NB4 (cell line): ENCODE data around the gene GINS2.

Source experiments
- DNase-seq: peaks from one replicate; pipeline ENCODE4 v3.0.0; 2010; ENCODE audit warnings: low read depth
- H3K4me3 ChIP-seq: one replicate; pipeline ENCODE4 v1.5.1; 2011; ENCODE audit warnings: mild to moderate bottlenecking, low read depth, low read length, moderate library complexity
- MYC ChIP-seq: IDR thresholded peaks from 2 replicates; pipeline ENCODE4 v1.6.1; 2011; ENCODE audit warnings: low read depth, low read length
- POLR2A ChIP-seq: IDR thresholded peaks from 2 replicates; pipeline ENCODE4 v1.6.1; 2011; ENCODE audit warnings: mild to moderate bottlenecking; ENCODE audit not compliant: insufficient read length; ENCODE audit errors: extremely low read depth
- TF ChIP-seq, protein P1 (sequence below): IDR thresholded peaks from one replicate; pipeline ENCODE4 v1.5.1; 2012; ENCODE audit warnings: low read depth, low read length
- TF ChIP-seq, protein P2 (sequence below): IDR thresholded peaks from 2 replicates; pipeline ENCODE4 v1.6.1; 2011; ENCODE audit warnings: low read depth, low read length

The GINS2 gene

DNA sequence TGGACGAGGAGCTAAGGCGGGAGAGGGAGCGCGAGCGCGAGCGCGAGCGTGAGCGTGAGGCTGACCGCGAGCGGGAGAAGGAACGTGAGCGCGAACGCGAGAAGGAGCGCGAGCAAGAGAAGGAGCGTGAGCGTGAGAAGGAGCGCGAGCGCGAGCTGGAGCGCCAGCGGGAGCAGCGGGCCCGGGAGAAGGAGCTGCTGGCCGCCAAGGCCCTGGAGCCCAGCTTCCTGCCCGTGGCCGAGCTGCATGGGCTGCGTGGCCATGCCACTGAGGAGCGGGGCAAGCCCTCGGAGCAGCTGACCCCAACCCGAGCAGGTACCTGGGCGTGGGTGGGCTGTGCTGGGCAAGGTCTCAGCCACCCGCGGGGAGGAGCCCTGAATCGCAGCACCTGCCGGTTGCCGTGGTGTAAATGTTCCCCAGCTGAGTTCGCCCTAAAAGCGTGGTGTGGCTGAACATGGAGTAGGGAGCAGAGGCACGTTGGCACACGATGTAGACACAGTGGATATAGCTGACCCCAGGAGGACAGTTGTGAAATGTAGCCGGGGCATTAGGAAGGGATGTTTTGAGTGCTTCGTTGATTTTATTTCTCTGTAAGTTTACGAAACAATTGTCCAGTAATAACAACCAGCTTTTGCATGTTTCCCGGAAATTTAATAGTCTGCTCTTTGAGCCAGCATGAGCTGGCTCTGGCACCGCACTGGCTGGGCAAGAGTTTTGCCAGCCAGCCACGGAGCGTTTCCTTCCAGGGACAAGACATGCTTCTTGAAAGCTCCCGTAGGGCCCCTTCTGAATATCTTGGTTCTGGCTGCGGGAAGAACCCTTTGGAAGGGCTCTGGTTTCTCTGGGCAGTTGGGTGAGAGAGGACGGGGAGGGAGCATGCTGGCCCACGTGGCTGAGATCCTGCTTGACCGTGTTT, 32.1 kb downstream of the GINS2 start:
- TF ChIP-seq MYC (no peak), POLR2A (no peak)
- TF ChIP-seq, protein P1, sequence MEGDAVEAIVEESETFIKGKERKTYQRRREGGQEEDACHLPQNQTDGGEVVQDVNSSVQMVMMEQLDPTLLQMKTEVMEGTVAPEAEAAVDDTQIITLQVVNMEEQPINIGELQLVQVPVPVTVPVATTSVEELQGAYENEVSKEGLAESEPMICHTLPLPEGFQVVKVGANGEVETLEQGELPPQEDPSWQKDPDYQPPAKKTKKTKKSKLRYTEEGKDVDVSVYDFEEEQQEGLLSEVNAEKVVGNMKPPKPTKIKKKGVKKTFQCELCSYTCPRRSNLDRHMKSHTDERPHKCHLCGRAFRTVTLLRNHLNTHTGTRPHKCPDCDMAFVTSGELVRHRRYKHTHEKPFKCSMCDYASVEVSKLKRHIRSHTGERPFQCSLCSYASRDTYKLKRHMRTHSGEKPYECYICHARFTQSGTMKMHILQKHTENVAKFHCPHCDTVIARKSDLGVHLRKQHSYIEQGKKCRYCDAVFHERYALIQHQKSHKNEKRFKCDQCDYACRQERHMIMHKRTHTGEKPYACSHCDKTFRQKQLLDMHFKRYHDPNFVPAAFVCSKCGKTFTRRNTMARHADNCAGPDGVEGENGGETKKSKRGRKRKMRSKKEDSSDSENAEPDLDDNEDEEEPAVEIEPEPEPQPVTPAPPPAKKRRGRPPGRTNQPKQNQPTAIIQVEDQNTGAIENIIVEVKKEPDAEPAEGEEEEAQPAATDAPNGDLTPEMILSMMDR = no peak
- TF ChIP-seq, protein P2, sequence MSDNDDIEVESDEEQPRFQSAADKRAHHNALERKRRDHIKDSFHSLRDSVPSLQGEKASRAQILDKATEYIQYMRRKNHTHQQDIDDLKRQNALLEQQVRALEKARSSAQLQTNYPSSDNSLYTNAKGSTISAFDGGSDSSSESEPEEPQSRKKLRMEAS = no peak
- no peak for DNase-seq
- no peak overlapping the region for H3K4me3 ChIP-seq

DNA sequence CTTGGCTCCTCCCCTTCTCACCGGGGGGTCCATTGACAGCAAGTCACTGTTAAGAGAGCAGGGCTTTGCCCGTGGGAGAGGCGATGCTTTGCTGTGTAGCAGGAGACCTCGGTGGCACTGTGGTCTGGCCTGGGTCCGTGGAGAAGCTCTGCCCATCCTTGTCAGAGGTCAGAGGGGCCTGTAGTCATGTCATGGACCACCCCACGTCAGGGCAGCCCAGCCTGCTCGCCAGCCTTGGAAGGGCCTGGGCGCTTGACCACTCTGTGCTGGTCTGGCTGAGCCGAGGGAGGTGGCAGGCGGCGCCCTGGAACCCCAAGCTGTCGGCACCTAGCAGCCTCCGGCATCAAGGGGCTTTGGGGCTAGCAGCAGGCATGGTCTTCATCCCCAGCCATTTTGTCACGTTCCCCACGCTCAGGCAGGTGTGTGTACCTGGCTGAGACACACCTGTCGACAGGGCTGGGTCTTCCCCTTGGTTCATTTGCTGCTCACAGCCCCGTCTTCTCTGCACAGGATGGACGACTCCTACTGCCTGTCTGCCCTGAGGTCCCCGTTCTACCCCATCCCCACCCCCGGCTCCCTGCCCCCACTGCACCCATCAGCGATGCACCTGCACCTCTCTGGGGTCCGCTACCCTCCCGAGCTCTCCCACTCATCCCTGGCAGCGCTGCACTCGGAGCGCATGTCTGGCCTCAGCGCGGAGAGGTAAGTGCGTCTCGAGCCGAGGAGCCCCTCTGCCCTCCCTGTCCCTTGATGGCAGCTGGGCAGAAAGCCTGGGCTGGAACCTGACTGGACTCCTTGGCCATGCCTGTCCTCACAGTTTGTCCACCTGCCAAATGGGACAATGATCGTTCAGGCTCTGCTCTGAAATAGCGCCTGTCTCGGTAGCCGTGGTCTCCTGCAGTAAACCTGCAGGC, 33.3 kb downstream of the GINS2 start:
- H3K4me3 ChIP-seq = no peak overlapping the region
- TF ChIP-seq POLR2A (no peak), MYC (no peak)
- TF ChIP-seq, protein P1 = no peak
- TF ChIP-seq, protein P2 = no peak
- DNase-seq = peak; percentile 32

DNA sequence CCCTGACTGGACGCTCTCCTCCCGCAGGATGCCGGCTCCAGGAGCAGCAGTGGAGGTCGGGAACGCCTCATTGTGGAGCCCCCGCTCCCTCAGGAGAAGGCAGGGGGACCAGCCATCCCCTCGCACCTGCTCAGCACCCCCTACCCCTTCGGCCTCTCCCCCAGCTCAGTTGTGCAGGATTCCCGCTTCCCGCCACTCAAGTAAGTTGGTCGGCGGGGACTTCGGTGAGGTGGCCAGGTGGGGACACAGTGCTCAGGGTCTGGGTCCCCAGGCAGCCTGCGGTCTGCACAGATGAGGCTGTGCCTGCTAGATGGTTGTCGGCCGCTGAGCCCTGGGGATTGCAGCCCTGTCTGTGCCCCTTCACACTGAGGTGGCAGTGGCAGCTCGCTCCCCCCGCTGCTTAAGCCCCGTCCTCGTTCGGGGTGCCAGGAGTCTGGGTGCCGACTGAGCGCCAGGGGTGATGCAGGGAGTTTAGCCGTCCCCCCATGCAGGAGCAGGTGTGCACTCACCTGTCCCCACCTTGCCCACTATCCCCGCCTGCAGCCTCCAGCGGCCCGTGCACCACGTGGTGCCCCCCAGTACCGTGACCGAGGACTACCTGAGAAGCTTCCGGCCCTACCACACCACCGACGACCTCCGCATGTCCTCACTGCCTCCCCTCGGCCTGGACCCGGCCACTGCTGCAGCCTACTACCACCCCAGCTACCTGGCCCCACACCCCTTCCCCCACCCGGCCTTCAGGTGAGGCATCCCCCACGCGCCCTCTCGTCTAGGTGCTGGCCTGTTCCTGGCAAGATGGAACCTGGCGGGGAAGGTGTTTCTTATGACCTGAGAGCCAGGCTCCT, 34.3 kb downstream of the GINS2 start:
- TF ChIP-seq, protein P2 = no peak
- TF ChIP-seq, protein P1 = no peak
- no peak for TF ChIP-seq MYC
- no peak for TF ChIP-seq POLR2A
- no peak overlapping the region for H3K4me3 ChIP-seq
- DNase-seq = no peak

DNA sequence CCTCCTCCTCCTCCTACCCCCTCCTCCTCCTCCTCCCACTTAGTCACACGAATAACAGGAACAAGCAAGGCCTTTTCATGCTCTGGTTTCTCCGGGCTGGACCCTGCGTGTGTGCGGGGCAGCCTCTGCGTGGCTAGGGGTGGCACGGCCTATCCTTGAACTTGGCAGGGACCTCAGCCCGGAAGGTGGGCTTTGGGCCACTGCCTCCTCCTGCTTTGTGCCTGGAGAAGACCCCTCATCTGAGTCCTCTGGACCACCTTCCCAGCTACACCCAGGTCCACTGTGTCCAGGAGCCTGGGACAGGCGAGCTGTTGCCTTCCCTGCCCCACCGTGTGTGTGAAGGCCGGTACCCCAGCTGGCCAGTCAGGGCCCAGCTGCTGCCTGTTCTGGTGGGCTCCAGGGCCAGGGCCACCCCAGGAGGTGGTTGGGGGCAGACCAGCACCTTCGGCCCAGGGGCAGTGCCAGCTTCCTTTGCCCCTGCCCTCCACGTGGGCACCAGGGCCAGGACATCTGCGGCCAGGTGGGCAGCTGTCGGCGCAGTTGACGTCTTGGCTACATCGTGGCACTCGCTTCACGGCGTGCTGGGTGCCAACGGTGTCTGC, 35.4 kb downstream of the GINS2 start:
- no peak overlapping the region for H3K4me3 ChIP-seq

More for the DNA sequence above, 35.4 kb downstream of the GINS2 start:
- DNase-seq = no peak
- no peak for TF ChIP-seq MYC
- TF ChIP-seq, protein P1 = no peak
- TF ChIP-seq, protein P2 = no peak
- TF ChIP-seq POLR2A = no peak
